ENCODE measurements around the gene MS4A7.

GRCh38 chr11:60433401-60433800, 55.1 kb downstream of the MS4A7 start:
- TF ChIP-seq CTCF (conservative IDR thresholded peaks at IDR 0.05; ENCODE audit: low read length) (no peak), EZH2phosphoT487 (IDR thresholded peaks at IDR 0.05; ENCODE audit: borderline replicate concordance, low read depth, low read length) (no peak)

Data from OCI-LY7 (cell line).